K562 (cell line): ENCODE results near the gene GALNS. TPM values are rescaled to one million over a fixed set of nuclear protein-coding genes. Genes with fewer than 3 reads are reported as not detected.

Experiments
- ASH1L ChIP-seq: fragments of 450-650 bp; IDR thresholded peaks from 2 replicates; pipeline ENCODE4 v1.6.1; 2018; ENCODE audit warnings: borderline replicate concordance, mild to moderate bottlenecking, low read depth; ENCODE audit not compliant: partially characterized antibody
- KLF10 ChIP-seq: fragments of 250-450 bp; sonication (Bioruptor Pico); IDR thresholded peaks from 2 replicates; pipeline ENCODE4 v1.6.1; 2021; ENCODE audit warnings: matching md5 sums
- SMARCC2 ChIP-seq: fragments of 450-650 bp; IDR thresholded peaks from 2 replicates; pipeline ENCODE4 v1.6.1; 2017; ENCODE audit warnings: antibody characterized with exemption, moderate library complexity, mild to moderate bottlenecking, low read depth
- ZBTB1 ChIP-seq: sonication (generic); formaldehyde crosslinking; IDR thresholded peaks from 2 replicates; pipeline ENCODE4 v1.8.1; 2023; ENCODE audit warnings: missing genetic modification reagents, low read depth, mild to moderate bottlenecking, borderline replicate concordance
- ZFX ChIP-seq: sonication (generic); formaldehyde crosslinking; IDR thresholded peaks from 2 replicates; pipeline ENCODE4 v1.8.0; 2022; ENCODE audit warnings: mild to moderate bottlenecking, missing genetic modification reagents, moderate library complexity
- ZNF583 ChIP-seq: fragments of 250-450 bp; sonication (Bioruptor Pico); IDR thresholded peaks from 2 replicates; pipeline ENCODE4 v1.4.0; 2020
- ZNF589 ChIP-seq: fragments of 200-800 bp; sonication (Bioruptor generic); IDR thresholded peaks from 2 replicates; pipeline ENCODE4 v1.6.1; 2016; ENCODE audit warnings: low read depth, missing genetic modification characterization, missing compliant biosample characterization
- ZNF764 ChIP-seq: fragments of 250-450 bp; sonication (Bioruptor Pico); IDR thresholded peaks from 2 replicates; pipeline ENCODE4 v1.4.0; 2020; ENCODE audit warnings: low read depth, mild to moderate bottlenecking, moderate library complexity
- polyA plus RNA-seq, 8 experiments: library from polyadenylated mRNA; depleted of rRNA in 4 of 8; stranded (reverse) in 5 of 8; unstranded in 3 of 8; fragments of >200 nt; fragmentation: Nextera tagmentation in 2 of 8; fragmentation: Illumina TruSeq in 1 of 8; extraction: Ambion mirVana in 2 of 8; extraction: Trizol in 1 of 8; gene quantifications; 2 replicates each; pipeline versions ENCODE4 v1.2.1 to v1.2.3, GENCODE V29; 2011 to 2014; ENCODE audit warnings: inconsistent platforms in 1 of 8, missing spikeins in 1 of 8
- total RNA-seq, 7 experiments: library from RNA; depleted of rRNA in 6 of 7; stranded (reverse); fragments of >200 nt in 6 of 7; fragmentation: Illumina TruSeq in 2 of 7; extraction: Trizol in 2 of 7; gene quantifications; 2 replicates each; pipeline versions ENCODE4 v1.2.1 to v1.2.3, GENCODE V29; 2011 to 2021; ENCODE audit warnings: low replicate concordance in 1 of 7
- TF ChIP-seq, protein P1 (sequence below): fragments of 250-450 bp; sonication (Bioruptor Pico); IDR thresholded peaks from 2 replicates; pipeline ENCODE4 v1.5.0; 2021; ENCODE audit warnings: mild to moderate bottlenecking, moderate library complexity
- TF ChIP-seq, protein P2 (sequence below): fragments of 450-650 bp; IDR thresholded peaks from 2 replicates; pipeline ENCODE4 v1.6.1; 2017; ENCODE audit warnings: antibody characterized with exemption
- TF ChIP-seq, protein P3 (sequence below): IDR thresholded peaks from 2 replicates; pipeline ENCODE4 v1.6.1; 2016; ENCODE audit warnings: missing genetic modification characterization, missing compliant biosample characterization
- TF ChIP-seq, protein P4 (sequence below): fragments of 250-450 bp; sonication (Bioruptor Pico); IDR thresholded peaks from 2 replicates; pipeline ENCODE4 v1.8.0; 2022; ENCODE audit warnings: moderate library complexity, mild to moderate bottlenecking, inconsistent platforms

Gene GALNS
- total and polyA plus RNA-seq, 9 of the 15 experiments (the other 6 are each of a cell fraction or from before 2014, with no cell fraction given), result 0.38 to 13.2 (median 4.3) TPM

DNA sequence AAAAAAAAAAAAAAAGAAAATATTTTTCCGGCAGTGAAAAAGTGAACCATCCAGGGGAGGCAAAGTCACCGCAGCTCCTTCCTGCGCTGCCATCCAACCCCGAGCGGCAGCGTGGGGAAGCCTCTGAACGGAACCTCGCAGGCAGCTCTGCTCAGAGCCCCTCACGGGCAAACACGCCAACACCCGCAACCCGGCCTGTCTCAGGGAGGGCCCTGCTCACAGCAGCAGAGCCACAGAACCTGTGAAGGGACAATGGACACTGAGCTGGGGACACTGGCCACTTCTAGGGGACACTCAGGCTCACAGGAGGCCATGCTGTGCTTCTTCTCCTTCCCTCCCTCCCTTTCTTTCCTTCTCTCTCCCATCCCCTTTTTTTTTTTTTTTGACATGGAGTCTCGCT lies 23.7 kb downstream of the GALNS start (continued):
- TF ChIP-seq, protein P1, sequence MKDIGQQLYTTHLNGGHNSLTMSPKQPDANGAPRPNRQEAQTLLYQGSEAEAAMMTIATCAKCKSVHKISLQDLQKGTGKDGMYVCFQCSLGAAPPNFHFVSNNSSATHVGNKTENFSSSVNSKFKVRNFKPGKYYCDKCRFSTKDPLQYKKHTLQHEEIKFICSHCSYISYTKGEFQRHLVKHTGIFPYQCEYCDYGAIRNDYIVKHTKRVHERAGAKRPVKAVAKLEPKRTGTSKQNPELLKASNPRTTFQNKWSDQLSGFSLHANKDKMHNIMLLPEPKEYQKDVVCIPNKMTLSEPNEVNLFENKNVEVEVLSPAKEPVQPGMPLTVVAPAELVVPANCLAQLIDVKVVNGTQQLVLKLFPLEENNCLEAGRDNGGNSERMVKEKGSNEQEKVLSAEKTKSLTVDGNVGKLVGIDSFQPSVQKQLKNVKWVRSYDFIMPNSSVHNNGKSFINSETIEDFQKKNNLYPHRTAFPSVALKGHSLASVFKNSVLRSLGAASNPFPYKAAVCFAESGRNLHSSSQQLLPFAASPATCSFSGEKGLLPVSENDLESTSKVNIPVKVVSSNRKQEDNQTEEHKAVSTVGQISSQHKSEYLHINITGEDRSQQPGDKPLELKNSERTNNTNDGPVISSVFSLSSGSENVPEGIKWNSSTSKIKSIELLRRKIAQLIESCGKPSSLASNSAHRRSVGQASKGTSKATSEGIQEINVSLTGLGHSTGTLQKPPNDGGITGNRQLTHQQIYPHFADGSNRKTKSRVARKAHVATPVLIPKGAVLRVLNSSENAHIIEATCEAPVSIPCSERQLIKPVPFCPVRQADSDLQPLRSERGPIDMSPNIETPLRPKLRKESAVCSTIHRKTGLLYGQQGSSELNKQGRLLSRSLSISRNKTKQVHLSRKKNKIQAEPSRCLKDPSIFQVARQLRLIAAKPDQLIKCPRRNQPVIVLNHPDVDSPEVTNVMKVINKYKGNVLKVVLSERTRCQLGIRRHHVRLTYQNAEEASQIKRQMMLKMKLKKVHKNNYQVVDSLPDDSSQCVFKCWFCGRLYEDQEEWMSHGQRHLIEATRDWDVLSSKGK, result no peak
- TF ChIP-seq ZNF589 (CRISPR knock-in tag) (no peak), ZNF764 (no peak), KLF10 (no peak), ZBTB1 (CRISPR knock-in tag) (no peak), ASH1L (no peak), ZFX (CRISPR knock-in tag) (no peak), ZNF583 (no peak), SMARCC2 (no peak)
- TF ChIP-seq, protein P2, sequence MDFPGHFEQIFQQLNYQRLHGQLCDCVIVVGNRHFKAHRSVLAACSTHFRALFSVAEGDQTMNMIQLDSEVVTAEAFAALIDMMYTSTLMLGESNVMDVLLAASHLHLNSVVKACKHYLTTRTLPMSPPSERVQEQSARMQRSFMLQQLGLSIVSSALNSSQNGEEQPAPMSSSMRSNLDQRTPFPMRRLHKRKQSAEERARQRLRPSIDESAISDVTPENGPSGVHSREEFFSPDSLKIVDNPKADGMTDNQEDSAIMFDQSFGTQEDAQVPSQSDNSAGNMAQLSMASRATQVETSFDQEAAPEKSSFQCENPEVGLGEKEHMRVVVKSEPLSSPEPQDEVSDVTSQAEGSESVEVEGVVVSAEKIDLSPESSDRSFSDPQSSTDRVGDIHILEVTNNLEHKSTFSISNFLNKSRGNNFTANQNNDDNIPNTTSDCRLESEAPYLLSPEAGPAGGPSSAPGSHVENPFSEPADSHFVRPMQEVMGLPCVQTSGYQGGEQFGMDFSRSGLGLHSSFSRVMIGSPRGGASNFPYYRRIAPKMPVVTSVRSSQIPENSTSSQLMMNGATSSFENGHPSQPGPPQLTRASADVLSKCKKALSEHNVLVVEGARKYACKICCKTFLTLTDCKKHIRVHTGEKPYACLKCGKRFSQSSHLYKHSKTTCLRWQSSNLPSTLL, result no peak
- TF ChIP-seq, protein P3, sequence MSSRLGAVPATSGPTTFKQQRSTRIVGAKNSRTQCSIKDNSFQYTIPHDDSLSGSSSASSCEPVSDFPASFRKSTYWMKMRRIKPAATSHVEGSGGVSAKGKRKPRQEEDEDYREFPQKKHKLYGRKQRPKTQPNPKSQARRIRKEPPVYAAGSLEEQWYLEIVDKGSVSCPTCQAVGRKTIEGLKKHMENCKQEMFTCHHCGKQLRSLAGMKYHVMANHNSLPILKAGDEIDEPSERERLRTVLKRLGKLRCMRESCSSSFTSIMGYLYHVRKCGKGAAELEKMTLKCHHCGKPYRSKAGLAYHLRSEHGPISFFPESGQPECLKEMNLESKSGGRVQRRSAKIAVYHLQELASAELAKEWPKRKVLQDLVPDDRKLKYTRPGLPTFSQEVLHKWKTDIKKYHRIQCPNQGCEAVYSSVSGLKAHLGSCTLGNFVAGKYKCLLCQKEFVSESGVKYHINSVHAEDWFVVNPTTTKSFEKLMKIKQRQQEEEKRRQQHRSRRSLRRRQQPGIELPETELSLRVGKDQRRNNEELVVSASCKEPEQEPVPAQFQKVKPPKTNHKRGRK (tag), result no peak
- TF ChIP-seq, protein P4, sequence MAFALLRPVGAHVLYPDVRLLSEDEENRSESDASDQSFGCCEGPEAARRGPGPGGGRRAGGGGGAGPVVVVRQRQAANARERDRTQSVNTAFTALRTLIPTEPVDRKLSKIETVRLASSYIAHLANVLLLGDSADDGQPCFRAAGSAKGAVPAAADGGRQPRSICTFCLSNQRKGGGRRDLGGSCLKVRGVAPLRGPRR, result no peak
